Measurements from ENCODE around the gene PDRG1. TPM values are rescaled to one million over a fixed set of nuclear protein-coding genes. Genes with fewer than 3 reads are reported as not detected.

Gene PDRG1
- total and polyA plus RNA-seq, 2 donors (not counting 3 experiments of a cell fraction or from before 2014, with no cell fraction given) = 14.6 to 17.0 TPM

DNA sequence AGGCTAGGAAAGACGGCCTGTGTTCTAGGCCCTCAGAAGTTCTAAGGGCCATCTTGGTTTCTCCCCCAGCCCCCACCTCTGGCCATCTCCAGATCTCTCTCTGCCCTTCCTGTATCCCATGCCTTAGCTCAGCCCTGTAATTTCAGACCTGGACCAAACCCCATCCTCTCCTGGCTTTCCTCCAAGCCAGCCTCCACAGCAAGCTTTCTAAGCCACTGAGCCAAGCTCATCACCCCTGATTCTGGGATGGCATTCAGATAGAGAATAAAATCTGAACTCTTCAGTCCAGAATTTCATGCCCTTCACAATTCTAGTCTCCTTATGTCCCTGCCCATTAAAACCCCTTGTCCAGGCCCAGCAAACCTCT, 39.5 kb upstream of the PDRG1 start:
- no peak for TF ChIP-seq MYC (IDR thresholded peaks at IDR 0.05; ENCODE audit: low read depth, low read length)
- TF ChIP-seq EZH2 (IDR thresholded peaks at IDR 0.05; ENCODE audit: borderline replicate concordance, low read depth, low read length, severe bottlenecking) = no peak
- no peak for TF ChIP-seq POLR2A (IDR thresholded peaks at IDR 0.05; ENCODE audit: low read depth, low read length)
- TF ChIP-seq, protein P1, sequence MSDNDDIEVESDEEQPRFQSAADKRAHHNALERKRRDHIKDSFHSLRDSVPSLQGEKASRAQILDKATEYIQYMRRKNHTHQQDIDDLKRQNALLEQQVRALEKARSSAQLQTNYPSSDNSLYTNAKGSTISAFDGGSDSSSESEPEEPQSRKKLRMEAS (IDR thresholded peaks at IDR 0.05; ENCODE audit: insufficient read depth, insufficient read length) = no peak
- no peak overlapping the region for H3K27ac ChIP-seq (ENCODE audit: insufficient read depth, low read depth, low read length)
- BruUV-seq (replicated peaks) = no TSS peak
- H2AFZ ChIP-seq (ENCODE audit: low read depth, low read length) = no peak overlapping the region
- no peaks in the 10 kb centered on the region for H3K36me3 ChIP-seq (ENCODE audit: control insufficient read depth in 2 of 2, extremely low read depth in 1 of 2, insufficient read depth in 2 of 2, low read length in 2 of 2)
- POLR2A ChIA-PET = no interaction called here
- no peaks in the 10 kb centered on the region for H3K9me3 ChIP-seq (replicated peaks; ENCODE audit: control insufficient read depth, insufficient read depth, low read length)
- no peak overlapping the region for H3K4me2 ChIP-seq (ENCODE audit: insufficient read depth, low read length)
- no peaks in the 10 kb centered on the region for H3K9me1 ChIP-seq (replicated peaks; ENCODE audit: control insufficient read depth, extremely low read depth, insufficient read depth, low read length)
- CTCF ChIA-PET = interaction anchor here (0.8 kb wide), 1 partner anchor 145 kb away, joined by 3 read pairs; no protein-coding TSS in a partner anchor
- DNase-seq (ENCODE audit: low read depth, low spot score) (no peak), FAIRE-seq (no peak)
- dilution Hi-C loops (cut with MboI; ENCODE audit: extremely low pct_ligation_motif_present, low sequenced_read_pairs) = no loop called here
- H3K4me1 ChIP-seq (ENCODE audit: control insufficient read depth, extremely low read depth, insufficient read depth, low read length) = peaks cover 5% of the 10 kb centered on the region
- intact Hi-C loops (cut with micrococcal nuclease) = no loop called here
- no peak overlapping the region for H3K9ac ChIP-seq (replicated peaks; ENCODE audit: extremely low read depth, insufficient read depth, low read length)
- H3K4me3 ChIP-seq (replicated peaks in 1 of 3; ENCODE audit: insufficient read depth in 1 of 3, low read depth in 1 of 3, low read length in 3 of 3) = no peak overlapping the region
- H3K79me2 ChIP-seq (ENCODE audit: control insufficient read depth, insufficient read depth, low read length) = no peaks in the 10 kb centered on the region
- H4K20me1 ChIP-seq (replicated peaks; ENCODE audit: control insufficient read depth, extremely low read depth, insufficient read depth, low read length) = no peaks in the 10 kb centered on the region
- H3K27me3 ChIP-seq (ENCODE audit: control insufficient read depth in 2 of 2, insufficient read depth in 2 of 2, low read length in 2 of 2) = peaks cover 23 to 31% of the 10 kb centered on the region in 2 experiments

DNA sequence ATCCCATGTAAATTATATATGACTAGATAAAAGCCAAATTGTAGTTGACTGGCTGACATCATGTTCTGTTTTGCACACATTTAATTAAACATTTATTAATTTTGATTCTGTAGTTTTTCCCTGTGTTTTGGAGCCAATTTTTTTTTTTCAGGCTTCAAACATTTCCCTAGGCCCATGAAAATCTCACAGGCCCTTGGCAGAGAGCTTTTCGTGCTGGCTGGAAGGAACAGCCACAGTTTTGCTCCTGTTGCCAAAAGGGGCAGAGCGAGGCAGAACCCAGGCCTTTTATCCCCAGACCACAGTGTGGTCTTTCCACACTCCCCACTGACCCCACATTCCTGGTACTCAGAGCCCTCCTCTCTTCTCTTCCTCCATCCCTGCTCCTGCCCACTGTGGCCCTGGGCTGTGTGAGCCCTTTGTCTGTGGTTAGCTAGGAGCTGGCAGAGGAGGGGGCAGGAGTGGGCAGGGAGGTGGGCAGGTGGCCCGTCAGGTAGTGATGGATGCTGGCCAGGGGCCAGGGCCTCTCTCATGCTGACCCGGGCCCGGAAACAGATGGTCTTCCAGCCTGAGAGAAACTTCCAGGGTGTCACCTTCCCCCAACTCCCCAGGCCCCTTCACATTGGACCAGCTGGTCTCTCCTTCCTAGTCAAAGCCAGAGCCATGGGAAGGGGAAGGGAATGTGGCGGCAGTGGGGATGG, 38.9 kb upstream of the PDRG1 start:
- no peak overlapping the region for H3K27ac ChIP-seq (ENCODE audit: insufficient read depth, low read depth, low read length)
- H4K20me1 ChIP-seq (replicated peaks; ENCODE audit: control insufficient read depth, extremely low read depth, insufficient read depth, low read length) = no peaks in the 10 kb centered on the region
- FAIRE-seq (no peak), DNase-seq (ENCODE audit: low read depth, low spot score) (no peak)
- H3K9ac ChIP-seq (replicated peaks; ENCODE audit: extremely low read depth, insufficient read depth, low read length) = no peak overlapping the region
- TF ChIP-seq MYC (IDR thresholded peaks at IDR 0.05; ENCODE audit: low read depth, low read length) (no peak), JUN (IDR thresholded peaks at IDR 0.05; ENCODE audit: borderline replicate concordance, insufficient read depth, insufficient read length, low read depth) (no peak), POLR2AphosphoS5 (IDR thresholded peaks at IDR 0.05; ENCODE audit: insufficient read depth, low read depth, low read length) (no peak), FOS (IDR thresholded peaks at IDR 0.05; ENCODE audit: borderline replicate concordance, insufficient read depth, low read length) (no peak), POLR2A (IDR thresholded peaks at IDR 0.05; ENCODE audit: low read depth, low read length) (no peak), EZH2 (IDR thresholded peaks at IDR 0.05; ENCODE audit: borderline replicate concordance, low read depth, low read length, severe bottlenecking) (no peak)
- TF ChIP-seq, protein P1 (IDR thresholded peaks at IDR 0.05; ENCODE audit: insufficient read depth, insufficient read length) = no peak
- TF ChIP-seq, protein P2, sequence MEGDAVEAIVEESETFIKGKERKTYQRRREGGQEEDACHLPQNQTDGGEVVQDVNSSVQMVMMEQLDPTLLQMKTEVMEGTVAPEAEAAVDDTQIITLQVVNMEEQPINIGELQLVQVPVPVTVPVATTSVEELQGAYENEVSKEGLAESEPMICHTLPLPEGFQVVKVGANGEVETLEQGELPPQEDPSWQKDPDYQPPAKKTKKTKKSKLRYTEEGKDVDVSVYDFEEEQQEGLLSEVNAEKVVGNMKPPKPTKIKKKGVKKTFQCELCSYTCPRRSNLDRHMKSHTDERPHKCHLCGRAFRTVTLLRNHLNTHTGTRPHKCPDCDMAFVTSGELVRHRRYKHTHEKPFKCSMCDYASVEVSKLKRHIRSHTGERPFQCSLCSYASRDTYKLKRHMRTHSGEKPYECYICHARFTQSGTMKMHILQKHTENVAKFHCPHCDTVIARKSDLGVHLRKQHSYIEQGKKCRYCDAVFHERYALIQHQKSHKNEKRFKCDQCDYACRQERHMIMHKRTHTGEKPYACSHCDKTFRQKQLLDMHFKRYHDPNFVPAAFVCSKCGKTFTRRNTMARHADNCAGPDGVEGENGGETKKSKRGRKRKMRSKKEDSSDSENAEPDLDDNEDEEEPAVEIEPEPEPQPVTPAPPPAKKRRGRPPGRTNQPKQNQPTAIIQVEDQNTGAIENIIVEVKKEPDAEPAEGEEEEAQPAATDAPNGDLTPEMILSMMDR (IDR thresholded peaks at IDR 0.05; ENCODE audit: extremely low read depth in 1 of 2, insufficient read depth in 1 of 2, low read depth in 1 of 2, low read length in 2 of 2) = no peak
- CTCF ChIA-PET = interaction anchor here (0.8 kb wide), 1 partner anchor 144 kb away, joined by 3 read pairs; no protein-coding TSS in a partner anchor
- no peaks in the 10 kb centered on the region for H3K79me2 ChIP-seq (ENCODE audit: control insufficient read depth, insufficient read depth, low read length)
- peaks cover 5% of the 10 kb centered on the region for H3K4me1 ChIP-seq (ENCODE audit: control insufficient read depth, extremely low read depth, insufficient read depth, low read length)
- dilution Hi-C loops (cut with MboI; ENCODE audit: extremely low pct_ligation_motif_present, low sequenced_read_pairs) = no loop called here
- POLR2A ChIA-PET = no interaction called here
- no peaks in the 10 kb centered on the region for H3K9me1 ChIP-seq (replicated peaks; ENCODE audit: control insufficient read depth, extremely low read depth, insufficient read depth, low read length)
- H3K9me3 ChIP-seq (replicated peaks; ENCODE audit: control insufficient read depth, insufficient read depth, low read length) = no peaks in the 10 kb centered on the region
- peaks cover 23 to 31% of the 10 kb centered on the region in 2 experiments for H3K27me3 ChIP-seq (ENCODE audit: control insufficient read depth in 2 of 2, insufficient read depth in 2 of 2, low read length in 2 of 2)
- H3K36me3 ChIP-seq (ENCODE audit: control insufficient read depth in 2 of 2, extremely low read depth in 1 of 2, insufficient read depth in 2 of 2, low read length in 2 of 2) = no peaks in the 10 kb centered on the region
- no peak overlapping the region for H3K4me3 ChIP-seq (replicated peaks in 1 of 3; ENCODE audit: insufficient read depth in 1 of 3, low read depth in 1 of 3, low read length in 3 of 3)
- intact Hi-C loops (cut with micrococcal nuclease) = no loop called here
- no peak overlapping the region for H2AFZ ChIP-seq (ENCODE audit: low read depth, low read length)
- BruUV-seq (replicated peaks) = no TSS peak
- H3K4me2 ChIP-seq (ENCODE audit: insufficient read depth, low read length) = no peak overlapping the region
